ENCODE data around the gene NUDT3. TPM values are rescaled to one million over a fixed set of nuclear protein-coding genes. Genes with fewer than 3 reads are reported as not detected.
A peak's percentile ranks its signal among the peaks of the same experiment; 100 is the strongest.

The NUDT3 gene
- total and polyA plus RNA-seq, 9 of the 15 experiments (the other 6 are each of a cell fraction or from before 2014, with no cell fraction given): 5.4 to 81.2 (median 56.4) TPM

DNA sequence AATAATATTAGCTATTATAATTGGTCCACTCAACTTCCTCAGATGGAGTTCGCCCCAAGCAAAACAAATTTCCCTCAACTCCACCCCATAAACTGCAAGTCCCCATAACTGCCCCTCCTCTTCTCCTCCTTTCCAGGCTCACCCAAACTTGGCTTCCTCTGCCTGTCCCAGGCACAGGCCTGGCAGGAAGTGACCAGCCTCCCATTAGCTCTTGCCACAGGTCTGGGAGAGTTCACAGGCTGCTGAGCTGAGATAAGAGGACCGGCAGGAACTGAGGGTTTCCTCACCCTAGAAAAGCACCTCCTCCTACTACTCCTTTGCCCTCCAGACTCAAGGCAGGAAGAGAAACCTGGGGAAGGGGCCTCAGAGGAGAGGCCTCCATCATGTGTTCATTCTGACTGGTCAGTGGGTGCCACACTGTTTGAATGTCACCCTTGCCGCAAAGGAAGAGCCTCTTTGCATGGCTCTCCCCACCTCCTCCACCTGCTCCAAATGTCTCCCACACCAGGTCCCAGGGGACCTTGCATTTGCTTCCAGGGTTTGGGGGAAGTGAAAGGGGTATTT is 119.1 kb downstream of the NUDT3 start (continued):
- TF ChIP-seq, protein P1, sequence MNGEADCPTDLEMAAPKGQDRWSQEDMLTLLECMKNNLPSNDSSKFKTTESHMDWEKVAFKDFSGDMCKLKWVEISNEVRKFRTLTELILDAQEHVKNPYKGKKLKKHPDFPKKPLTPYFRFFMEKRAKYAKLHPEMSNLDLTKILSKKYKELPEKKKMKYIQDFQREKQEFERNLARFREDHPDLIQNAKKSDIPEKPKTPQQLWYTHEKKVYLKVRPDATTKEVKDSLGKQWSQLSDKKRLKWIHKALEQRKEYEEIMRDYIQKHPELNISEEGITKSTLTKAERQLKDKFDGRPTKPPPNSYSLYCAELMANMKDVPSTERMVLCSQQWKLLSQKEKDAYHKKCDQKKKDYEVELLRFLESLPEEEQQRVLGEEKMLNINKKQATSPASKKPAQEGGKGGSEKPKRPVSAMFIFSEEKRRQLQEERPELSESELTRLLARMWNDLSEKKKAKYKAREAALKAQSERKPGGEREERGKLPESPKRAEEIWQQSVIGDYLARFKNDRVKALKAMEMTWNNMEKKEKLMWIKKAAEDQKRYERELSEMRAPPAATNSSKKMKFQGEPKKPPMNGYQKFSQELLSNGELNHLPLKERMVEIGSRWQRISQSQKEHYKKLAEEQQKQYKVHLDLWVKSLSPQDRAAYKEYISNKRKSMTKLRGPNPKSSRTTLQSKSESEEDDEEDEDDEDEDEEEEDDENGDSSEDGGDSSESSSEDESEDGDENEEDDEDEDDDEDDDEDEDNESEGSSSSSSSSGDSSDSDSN (IDR thresholded peaks at IDR 0.05; ENCODE audit: borderline replicate concordance in 1 of 2, low read depth in 2 of 2, low read length in 2 of 2): peak in 1 of 2 experiments; percentile 83; a peak in 2 of 4 replicates
- TF ChIP-seq GABPB1 (CRISPR knock-in tag; IDR thresholded peaks at IDR 0.05) (peak; percentile 84), CEBPB (tag; IDR thresholded peaks at IDR 0.05) (peak; percentile 95), NRF1 (conservative IDR thresholded peaks at IDR 0.05 in 1 of 2, IDR thresholded peaks at IDR 0.05 in 1 of 2) (0 out of 4 replicates have a peak, but pooled peaks have one; percentile 10 to 33), MYNN (IDR thresholded peaks at IDR 0.05) (peak; percentile 96), MYNN (CRISPR knock-in tag; IDR thresholded peaks at IDR 0.05) (no peak), ZNF174 (CRISPR knock-in tag; IDR thresholded peaks at IDR 0.05) (no peak), RAD51 (IDR thresholded peaks at IDR 0.05; ENCODE audit: borderline replicate concordance, low read depth) (peak; percentile 61), ZNF766 (CRISPR knock-in tag; conservative IDR thresholded peaks at IDR 0.05) (peak; percentile 96), DNMT1 (IDR thresholded peaks at IDR 0.05) (no peak), ZNF384 (IDR thresholded peaks at IDR 0.05; ENCODE audit: low read depth, low read length) (no peak), SP2 (IDR thresholded peaks at IDR 0.05; ENCODE audit: extremely low read depth, low read depth, low read length, poor library complexity, severe bottlenecking) (no peak), SRSF9 (IDR thresholded peaks at IDR 0.05; ENCODE audit: borderline replicate concordance, low read depth, low read length) (no peak), STAG1 (CRISPR knock-in tag; IDR thresholded peaks at IDR 0.05; ENCODE audit: borderline replicate concordance) (no peak), SMAD1 (IDR thresholded peaks at IDR 0.05; ENCODE audit: low read depth, low read length, partially characterized antibody) (peak; percentile 51), GABPA (tag; conservative IDR thresholded peaks at IDR 0.05; ENCODE audit: low read depth) (peak; percentile 86), OTX1 (CRISPR knock-in tag; IDR thresholded peaks at IDR 0.05) (peak; percentile 44; the same call in 1 of the 2 replicates), NEUROD1 (IDR thresholded peaks at IDR 0.05; ENCODE audit: borderline replicate concordance, low read depth, low read length, partially characterized antibody) (peak; percentile 95), MCM7 (IDR thresholded peaks at IDR 0.05) (0 out of 4 replicates have a peak, but pooled peaks of 1 of the 2 experiments have one; percentile 20), ZNF586 (CRISPR knock-in tag; conservative IDR thresholded peaks at IDR 0.05) (no peak), NCOR1 (IDR thresholded peaks at IDR 0.05) (peak; percentile 95), ZC3H11A (IDR thresholded peaks at IDR 0.05; ENCODE audit: low read depth, low read length) (0 out of 2 replicates have a peak, but pooled peaks have one; percentile 40), NUFIP1 (IDR thresholded peaks at IDR 0.05; ENCODE audit: partially characterized antibody) (peak; percentile 84)
- TF ChIP-seq, protein P2, sequence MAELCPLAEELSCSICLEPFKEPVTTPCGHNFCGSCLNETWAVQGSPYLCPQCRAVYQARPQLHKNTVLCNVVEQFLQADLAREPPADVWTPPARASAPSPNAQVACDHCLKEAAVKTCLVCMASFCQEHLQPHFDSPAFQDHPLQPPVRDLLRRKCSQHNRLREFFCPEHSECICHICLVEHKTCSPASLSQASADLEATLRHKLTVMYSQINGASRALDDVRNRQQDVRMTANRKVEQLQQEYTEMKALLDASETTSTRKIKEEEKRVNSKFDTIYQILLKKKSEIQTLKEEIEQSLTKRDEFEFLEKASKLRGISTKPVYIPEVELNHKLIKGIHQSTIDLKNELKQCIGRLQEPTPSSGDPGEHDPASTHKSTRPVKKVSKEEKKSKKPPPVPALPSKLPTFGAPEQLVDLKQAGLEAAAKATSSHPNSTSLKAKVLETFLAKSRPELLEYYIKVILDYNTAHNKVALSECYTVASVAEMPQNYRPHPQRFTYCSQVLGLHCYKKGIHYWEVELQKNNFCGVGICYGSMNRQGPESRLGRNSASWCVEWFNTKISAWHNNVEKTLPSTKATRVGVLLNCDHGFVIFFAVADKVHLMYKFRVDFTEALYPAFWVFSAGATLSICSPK (IDR thresholded peaks at IDR 0.05; ENCODE audit: borderline replicate concordance): no peak
- TF ChIP-seq, protein P3, sequence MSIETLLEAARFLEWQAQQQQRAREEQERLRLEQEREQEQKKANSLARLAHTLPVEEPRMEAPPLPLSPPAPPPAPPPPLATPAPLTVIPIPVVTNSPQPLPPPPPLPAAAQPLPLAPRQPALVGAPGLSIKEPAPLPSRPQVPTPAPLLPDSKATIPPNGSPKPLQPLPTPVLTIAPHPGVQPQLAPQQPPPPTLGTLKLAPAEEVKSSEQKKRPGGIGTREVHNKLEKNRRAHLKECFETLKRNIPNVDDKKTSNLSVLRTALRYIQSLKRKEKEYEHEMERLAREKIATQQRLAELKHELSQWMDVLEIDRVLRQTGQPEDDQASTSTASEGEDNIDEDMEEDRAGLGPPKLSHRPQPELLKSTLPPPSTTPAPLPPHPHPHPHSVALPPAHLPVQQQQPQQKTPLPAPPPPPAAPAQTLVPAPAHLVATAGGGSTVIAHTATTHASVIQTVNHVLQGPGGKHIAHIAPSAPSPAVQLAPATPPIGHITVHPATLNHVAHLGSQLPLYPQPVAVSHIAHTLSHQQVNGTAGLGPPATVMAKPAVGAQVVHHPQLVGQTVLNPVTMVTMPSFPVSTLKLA (conservative IDR thresholded peaks at IDR 0.05): peak in 1 of 2 experiments; percentile 65; a peak in 1 of 4 replicates
